ENCODE data around the gene STIM2. TPM values are rescaled to one million over a fixed set of nuclear protein-coding genes. Genes with fewer than 3 reads are reported as not detected.

The STIM2 gene
- total RNA-seq, 1 experiment from 2014 or later: 15.5 TPM

GRCh38 chr4:26953366-26953765, 92.7 kb downstream of the STIM2 start:
- Histone ChIP-seq H3K79me2 (ENCODE audit: low read length) (no peaks in the 10 kb centered on the region), H3K4me3 (ENCODE audit: low read length) (no peak overlapping the region), H3K27ac (ENCODE audit: low read length) (no peak overlapping the region), H3K4me1 (ENCODE audit: insufficient read depth, low read length) (no peaks in the 10 kb centered on the region), H4K20me1 (ENCODE audit: low read length) (no peaks in the 10 kb centered on the region), H2AFZ (ENCODE audit: low read length) (no peak overlapping the region), H3F3A (ENCODE audit: low read length, unreplicated experiment) (no peaks in the 10 kb centered on the region), H3K9me2 (replicated peaks; ENCODE audit: low read length) (no peaks in the 10 kb centered on the region), H3K36me3 (ENCODE audit: low read depth, low read length) (no peaks in the 10 kb centered on the region), H3K27me3 (ENCODE audit: low read length) (no peaks in the 10 kb centered on the region), H3K4me2 (ENCODE audit: low read length) (no peak overlapping the region), H3K9me3 (ENCODE audit: low read length) (no peaks in the 10 kb centered on the region), H3K9ac (ENCODE audit: low read length) (no peak overlapping the region)
- ChIA-PET CTCF (no interaction called here), POLR2A (ENCODE audit: unreplicated experiment) (no interaction called here)
- DNase-seq: no peak
- no TSS peak for BruUV-seq (replicated peaks)
- no peak for ATAC-seq
- TF ChIP-seq EZH2 (IDR thresholded peaks at IDR 0.05; ENCODE audit: low read length, unreplicated experiment) (no peak), EZH2phosphoT487 (IDR thresholded peaks at IDR 0.05; ENCODE audit: borderline replicate concordance, low read length) (no peak)
- TF ChIP-seq, protein P1, sequence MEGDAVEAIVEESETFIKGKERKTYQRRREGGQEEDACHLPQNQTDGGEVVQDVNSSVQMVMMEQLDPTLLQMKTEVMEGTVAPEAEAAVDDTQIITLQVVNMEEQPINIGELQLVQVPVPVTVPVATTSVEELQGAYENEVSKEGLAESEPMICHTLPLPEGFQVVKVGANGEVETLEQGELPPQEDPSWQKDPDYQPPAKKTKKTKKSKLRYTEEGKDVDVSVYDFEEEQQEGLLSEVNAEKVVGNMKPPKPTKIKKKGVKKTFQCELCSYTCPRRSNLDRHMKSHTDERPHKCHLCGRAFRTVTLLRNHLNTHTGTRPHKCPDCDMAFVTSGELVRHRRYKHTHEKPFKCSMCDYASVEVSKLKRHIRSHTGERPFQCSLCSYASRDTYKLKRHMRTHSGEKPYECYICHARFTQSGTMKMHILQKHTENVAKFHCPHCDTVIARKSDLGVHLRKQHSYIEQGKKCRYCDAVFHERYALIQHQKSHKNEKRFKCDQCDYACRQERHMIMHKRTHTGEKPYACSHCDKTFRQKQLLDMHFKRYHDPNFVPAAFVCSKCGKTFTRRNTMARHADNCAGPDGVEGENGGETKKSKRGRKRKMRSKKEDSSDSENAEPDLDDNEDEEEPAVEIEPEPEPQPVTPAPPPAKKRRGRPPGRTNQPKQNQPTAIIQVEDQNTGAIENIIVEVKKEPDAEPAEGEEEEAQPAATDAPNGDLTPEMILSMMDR (conservative IDR thresholded peaks at IDR 0.05; ENCODE audit: low read depth, low read length): no peak
- intact Hi-C loops (cut with micrococcal nuclease): no loop called here

DNA sequence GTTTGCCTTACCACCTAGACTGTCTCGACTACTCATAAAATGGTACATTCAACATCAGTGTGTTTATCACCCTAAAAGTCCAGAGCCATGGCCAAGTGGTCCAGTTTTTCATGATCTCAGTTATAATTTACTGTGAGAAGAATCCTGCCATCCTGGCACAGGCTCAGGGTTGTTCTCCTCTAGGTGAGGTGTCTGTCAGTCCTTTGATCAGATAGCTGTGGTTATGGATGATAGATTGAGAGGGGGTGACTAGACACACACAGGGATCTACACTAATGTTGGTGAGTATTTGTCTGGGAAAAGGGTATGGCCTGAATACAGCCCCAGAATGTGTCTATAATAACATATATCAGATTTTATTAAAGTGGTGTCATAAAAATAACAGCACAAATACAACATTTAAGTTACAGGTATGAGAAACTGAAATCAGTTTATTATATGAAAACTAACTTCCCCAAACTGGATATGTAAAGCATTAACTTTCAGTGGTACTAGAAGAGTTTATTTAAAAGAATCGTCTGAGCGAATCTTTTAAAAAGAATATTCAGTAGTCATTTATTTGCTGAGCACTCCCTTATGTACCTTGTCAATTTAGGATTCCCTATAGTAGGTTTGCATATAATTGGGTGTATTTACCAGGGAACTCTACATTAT, 93.3 kb downstream of the STIM2 start:
- H3F3A ChIP-seq (ENCODE audit: low read length, unreplicated experiment): no peaks in the 10 kb centered on the region
- ATAC-seq (no peak), DNase-seq (no peak)
- BruUV-seq (replicated peaks): no TSS peak
- ChIA-PET CTCF (no interaction called here), POLR2A (ENCODE audit: unreplicated experiment) (no interaction called here)
- H3K27ac ChIP-seq (ENCODE audit: low read length): no peak overlapping the region
- no peaks in the 10 kb centered on the region for H3K9me3 ChIP-seq (ENCODE audit: low read length)
- no peaks in the 10 kb centered on the region for H3K79me2 ChIP-seq (ENCODE audit: low read length)
- no peak overlapping the region for H3K4me3 ChIP-seq (ENCODE audit: low read length)
- no peaks in the 10 kb centered on the region for H3K36me3 ChIP-seq (ENCODE audit: low read depth, low read length)
- no peaks in the 10 kb centered on the region for H3K9me2 ChIP-seq (replicated peaks; ENCODE audit: low read length)
- H2AFZ ChIP-seq (ENCODE audit: low read length): no peak overlapping the region
- intact Hi-C loops (cut with micrococcal nuclease): no loop called here
- H3K27me3 ChIP-seq (ENCODE audit: low read length): no peaks in the 10 kb centered on the region
- H4K20me1 ChIP-seq (ENCODE audit: low read length): no peaks in the 10 kb centered on the region
- TF ChIP-seq EZH2phosphoT487 (IDR thresholded peaks at IDR 0.05; ENCODE audit: borderline replicate concordance, low read length): no peak
- no peak for TF ChIP-seq EZH2 (IDR thresholded peaks at IDR 0.05; ENCODE audit: low read length, unreplicated experiment)
- TF ChIP-seq, protein P1 (conservative IDR thresholded peaks at IDR 0.05; ENCODE audit: low read depth, low read length): no peak
- no peak overlapping the region for H3K4me2 ChIP-seq (ENCODE audit: low read length)
- H3K4me1 ChIP-seq (ENCODE audit: insufficient read depth, low read length): no peaks in the 10 kb centered on the region
- no peak overlapping the region for H3K9ac ChIP-seq (ENCODE audit: low read length)

DNA sequence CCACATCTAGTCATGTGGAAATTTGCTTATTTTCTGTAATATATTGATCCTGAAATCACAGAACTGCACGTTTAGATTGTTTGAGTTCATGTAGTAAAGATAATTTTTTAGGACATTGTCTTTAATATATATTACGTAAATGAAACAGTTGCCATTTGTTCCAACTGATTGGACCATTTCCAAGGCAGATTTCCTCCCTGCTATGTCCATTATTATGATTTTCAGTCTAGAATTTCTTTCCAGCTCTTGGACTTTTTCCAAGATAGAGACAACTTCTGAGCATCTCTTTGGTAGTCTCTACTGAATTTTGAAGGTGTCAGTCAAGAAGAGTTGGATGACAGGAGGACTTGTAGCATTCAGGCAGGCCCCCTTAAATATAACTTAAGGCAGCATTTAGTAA, 94.6 kb downstream of the STIM2 start:
- Histone ChIP-seq H3K27ac (ENCODE audit: low read length) (no peak overlapping the region), H3F3A (ENCODE audit: low read length, unreplicated experiment) (no peaks in the 10 kb centered on the region), H4K20me1 (ENCODE audit: low read length) (no peaks in the 10 kb centered on the region), H3K9me3 (ENCODE audit: low read length) (no peaks in the 10 kb centered on the region), H3K36me3 (ENCODE audit: low read depth, low read length) (no peaks in the 10 kb centered on the region), H3K9me2 (replicated peaks; ENCODE audit: low read length) (no peaks in the 10 kb centered on the region), H3K4me3 (ENCODE audit: low read length) (no peak overlapping the region), H3K79me2 (ENCODE audit: low read length) (no peaks in the 10 kb centered on the region), H3K4me2 (ENCODE audit: low read length) (no peak overlapping the region), H3K9ac (ENCODE audit: low read length) (no peak overlapping the region), H3K27me3 (ENCODE audit: low read length) (no peaks in the 10 kb centered on the region), H2AFZ (ENCODE audit: low read length) (no peak overlapping the region), H3K4me1 (ENCODE audit: insufficient read depth, low read length) (no peaks in the 10 kb centered on the region)
- ChIA-PET CTCF (no interaction called here), POLR2A (ENCODE audit: unreplicated experiment) (no interaction called here)
- intact Hi-C loops (cut with micrococcal nuclease): no loop called here
- DNase-seq (no peak), ATAC-seq (no peak)
- BruUV-seq (replicated peaks): no TSS peak
- TF ChIP-seq EZH2phosphoT487 (IDR thresholded peaks at IDR 0.05; ENCODE audit: borderline replicate concordance, low read length): no peak
- no peak for TF ChIP-seq EZH2 (IDR thresholded peaks at IDR 0.05; ENCODE audit: low read length, unreplicated experiment)
- TF ChIP-seq, protein P1 (conservative IDR thresholded peaks at IDR 0.05; ENCODE audit: low read depth, low read length): no peak

Measured in PC-3 (cell line).